ENCODE results near the gene TTC9.
A peak's percentile ranks its signal among the peaks of the same experiment; 100 is the strongest.

TTC9 gene

GRCh38 chr14:70677341-70677740 is 35.6 kb downstream of the TTC9 start:
- Histone ChIP-seq H3K4me3 (ENCODE audit: low read depth, low read length) (no peak overlapping the region), H3K4me2 (ENCODE audit: low read length) (no peak overlapping the region), H3K4me1 (no peaks in the 10 kb centered on the region), H2AFZ (no peak overlapping the region), H3K27me3 (ENCODE audit: control insufficient read depth, insufficient read depth, low read length) (no peaks in the 10 kb centered on the region), H3K79me2 (no peaks in the 10 kb centered on the region), H3K9ac (no peak overlapping the region), H3K9me3 (ENCODE audit: control insufficient read depth, low read length) (no peaks in the 10 kb centered on the region), H3K36me3 (ENCODE audit: control insufficient read depth, insufficient read depth, low read length) (no peaks in the 10 kb centered on the region), H3K27ac (no peak overlapping the region)
- no peak for TF ChIP-seq CTCF (IDR thresholded peaks at IDR 0.05)

GRCh38 chr14:70680748-70681147 is 39.0 kb downstream of the TTC9 start:
- H3K4me2 ChIP-seq (ENCODE audit: low read length), result no peak overlapping the region
- H3K9ac ChIP-seq, result no peak overlapping the region
- TF ChIP-seq CTCF (IDR thresholded peaks at IDR 0.05), result no peak
- no peaks in the 10 kb centered on the region for H3K27me3 ChIP-seq (ENCODE audit: control insufficient read depth, insufficient read depth, low read length)
- no peak overlapping the region for H3K4me3 ChIP-seq (ENCODE audit: low read depth, low read length)
- no peaks in the 10 kb centered on the region for H3K4me1 ChIP-seq
- H3K36me3 ChIP-seq (ENCODE audit: control insufficient read depth, insufficient read depth, low read length), result no peaks in the 10 kb centered on the region
- no peaks in the 10 kb centered on the region for H3K79me2 ChIP-seq
- no peak overlapping the region for H3K27ac ChIP-seq
- no peak overlapping the region for H2AFZ ChIP-seq
- H3K9me3 ChIP-seq (ENCODE audit: control insufficient read depth, low read length), result no peaks in the 10 kb centered on the region

- H3K4me3 ChIP-seq (ENCODE audit: low read depth, low read length), result no peak overlapping the region
- no peaks in the 10 kb centered on the region for H3K27me3 ChIP-seq (ENCODE audit: control insufficient read depth, insufficient read depth, low read length)
- no peaks in the 10 kb centered on the region for H3K36me3 ChIP-seq (ENCODE audit: control insufficient read depth, insufficient read depth, low read length)
- H2AFZ ChIP-seq, result peak overlapping the region; percentile 68
- H3K4me2 ChIP-seq (ENCODE audit: low read length), result no peak overlapping the region
- no peaks in the 10 kb centered on the region for H3K9me3 ChIP-seq (ENCODE audit: control insufficient read depth, low read length)
- no peak overlapping the region for H3K27ac ChIP-seq
- TF ChIP-seq CTCF (IDR thresholded peaks at IDR 0.05), result no peak
- no peaks in the 10 kb centered on the region for H3K4me1 ChIP-seq
- H3K79me2 ChIP-seq, result no peaks in the 10 kb centered on the region
- H3K9ac ChIP-seq, result no peak overlapping the region
These were observed 42.3 kb downstream of the TTC9 start for GRCh38 chr14:70683983-70684382.

- H3K4me3 ChIP-seq (ENCODE audit: low read depth, low read length), result no peak overlapping the region
- H3K27me3 ChIP-seq (ENCODE audit: control insufficient read depth, insufficient read depth, low read length), result no peaks in the 10 kb centered on the region
- H3K4me1 ChIP-seq, result no peaks in the 10 kb centered on the region
- H3K9me3 ChIP-seq (ENCODE audit: control insufficient read depth, low read length), result no peaks in the 10 kb centered on the region
- H3K36me3 ChIP-seq (ENCODE audit: control insufficient read depth, insufficient read depth, low read length), result no peaks in the 10 kb centered on the region
- H3K79me2 ChIP-seq, result no peaks in the 10 kb centered on the region
- H3K9ac ChIP-seq, result no peak overlapping the region
- no peak overlapping the region for H3K27ac ChIP-seq
- H3K4me2 ChIP-seq (ENCODE audit: low read length), result no peak overlapping the region
- TF ChIP-seq CTCF (IDR thresholded peaks at IDR 0.05), result no peak
- H2AFZ ChIP-seq, result no peak overlapping the region
These were observed 43.9 kb downstream of the TTC9 start for GRCh38 chr14:70685474-70686197.

- Histone ChIP-seq H3K4me3 (ENCODE audit: low read depth, low read length) (no peak overlapping the region), H3K4me1 (no peaks in the 10 kb centered on the region), H2AFZ (no peak overlapping the region), H3K9ac (no peak overlapping the region), H3K79me2 (no peaks in the 10 kb centered on the region), H3K27ac (no peak overlapping the region), H3K9me3 (ENCODE audit: control insufficient read depth, low read length) (no peaks in the 10 kb centered on the region), H3K36me3 (ENCODE audit: control insufficient read depth, insufficient read depth, low read length) (no peaks in the 10 kb centered on the region), H3K4me2 (ENCODE audit: low read length) (no peak overlapping the region), H3K27me3 (ENCODE audit: control insufficient read depth, insufficient read depth, low read length) (no peaks in the 10 kb centered on the region)
- no peak for TF ChIP-seq CTCF (IDR thresholded peaks at IDR 0.05)
These were observed 50.5 kb downstream of the TTC9 start for GRCh38 chr14:70692210-70692609.
